Activated CD4-positive, alpha-beta T cell treated with anti-CD3 and anti-CD28 coated beads for 36 hours (primary cell): ENCODE results near the gene MUSTN1. TPM values are rescaled to one million over a fixed set of nuclear protein-coding genes. Genes with fewer than 3 reads are reported as not detected.

Source experiments
- ATAC-seq: fragments of 200-7000 bp; cut with Tn5 transposase; one replicate; pipeline ENCODE4 v1.10.0; 2021; ENCODE audit warnings: mild to moderate bottlenecking, moderate library complexity
- CTCF ChIA-PET: fragments of 350-600 bp; sonication (Branson Sonifier 250); formaldehyde crosslinking; loops from one replicate; lab custom pipeline; 2021; ENCODE audit warnings: antibody characterized with exemption; lab: Charles Lee
- POLR2A ChIA-PET: fragments of 350-600 bp; sonication (Branson Sonifier 250); formaldehyde crosslinking; loops from one replicate; lab custom pipeline; 2021; ENCODE audit warnings: antibody characterized with exemption, inconsistent platforms; lab: Charles Lee
- DNase-seq: peaks from one replicate; pipeline ENCODE4 v3.0.0-alpha.2; 2020
- H3K27ac Mint-ChIP-seq: one replicate; pipeline ENCODE4 v1.8.0; 2021; ENCODE audit warnings: mixed read lengths
- H3K27me3 Mint-ChIP-seq: one replicate; pipeline ENCODE4 v1.8.0; 2021; ENCODE audit warnings: mixed read lengths
- H3K36me3 Mint-ChIP-seq: one replicate; pipeline ENCODE4 v1.8.0; 2021; ENCODE audit warnings: low read depth, mixed read lengths
- H3K4me1 Mint-ChIP-seq: one replicate; pipeline ENCODE4 v1.8.0; 2021; ENCODE audit warnings: mixed read lengths
- H3K4me3 Mint-ChIP-seq: one replicate; pipeline ENCODE4 v1.8.0; 2021; ENCODE audit warnings: mild to moderate bottlenecking, moderate library complexity, mixed read lengths
- H3K9me3 Mint-ChIP-seq: one replicate; pipeline ENCODE4 v1.8.0; 2021; ENCODE audit warnings: low read depth, mixed read lengths
- intact Hi-C, 2 experiments: fragments of 100-400 bp; cut with DNase I in 1 of 2; cut with micrococcal nuclease in 1 of 2; formaldehyde crosslinking; loops; one replicate each; pipeline versions ENCODE4 v1.14.2 to v1.15.1; 2022 to 2024; cut with DNase I, micrococcal nuclease
- microRNA-seq: library from miRNA; unstranded; fragments of <30 nt; microRNA quantifications from one replicate; pipeline ENCODE4 v1.2.0, GENCODE V29; 2021; ENCODE audit warnings: borderline replicate concordance
- total RNA-seq, 2 experiments: library from RNA; stranded (reverse); gene quantifications; one replicate each; pipeline ENCODE4 v1.2.3, GENCODE V29; 2021

The MUSTN1 gene
- total RNA-seq, 2 experiments from 2014 or later, result 2.8 TPM; not detected in 1

DNA sequence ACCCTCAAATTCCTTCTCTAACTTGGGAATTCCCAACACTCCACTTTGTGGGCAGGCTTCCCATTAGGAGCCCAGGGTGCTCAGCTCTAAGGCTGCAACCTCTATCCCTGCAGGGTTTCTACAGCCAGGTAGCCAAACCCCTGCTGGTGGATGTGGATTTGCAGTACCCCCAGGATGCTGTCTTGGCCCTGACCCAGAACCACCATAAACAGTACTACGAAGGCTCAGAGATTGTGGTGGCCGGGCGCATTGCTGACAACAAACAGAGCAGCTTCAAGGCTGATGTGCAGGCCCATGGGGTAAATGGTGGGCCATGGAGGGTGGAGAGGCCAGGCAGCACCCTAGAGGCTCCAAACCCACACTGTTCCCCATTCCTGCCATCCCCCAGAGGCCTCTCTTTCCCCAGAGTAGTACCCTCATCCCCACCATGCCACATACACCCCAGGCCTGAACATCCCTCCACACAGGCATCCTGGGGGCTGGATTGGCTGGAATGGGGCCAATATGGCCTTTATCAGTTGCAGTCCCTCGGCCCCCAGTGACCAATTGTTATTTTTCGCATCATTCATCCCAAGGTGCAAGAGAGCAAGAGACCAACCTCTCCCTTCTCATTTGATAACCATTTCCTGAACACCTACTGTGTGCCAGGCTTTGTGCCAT, 49.8 kb downstream of the MUSTN1 start:
- no peaks in the 10 kb centered on the region for H3K4me1 Mint-ChIP-seq
- ATAC-seq (no peak), DNase-seq (no peak)
- H3K36me3 Mint-ChIP-seq, result no peaks in the 10 kb centered on the region
- H3K27ac Mint-ChIP-seq, result no peak overlapping the region
- H3K4me3 Mint-ChIP-seq, result no peak overlapping the region
- peaks cover 2% of the 10 kb centered on the region for H3K27me3 Mint-ChIP-seq
- H3K9me3 Mint-ChIP-seq, result no peaks in the 10 kb centered on the region
- POLR2A ChIA-PET, result interaction anchor here (0.6 kb wide), 1 partner anchor 180 kb away, joined by 4 read pairs; no protein-coding TSS in a partner anchor
- CTCF ChIA-PET, result interaction anchor here (0.6 to 0.8 kb wide), 2 partner anchors 13 to 100 kb away, joined by 3 read pairs; no protein-coding TSS in a partner anchor
- intact Hi-C loops, result no loop called here

DNA sequence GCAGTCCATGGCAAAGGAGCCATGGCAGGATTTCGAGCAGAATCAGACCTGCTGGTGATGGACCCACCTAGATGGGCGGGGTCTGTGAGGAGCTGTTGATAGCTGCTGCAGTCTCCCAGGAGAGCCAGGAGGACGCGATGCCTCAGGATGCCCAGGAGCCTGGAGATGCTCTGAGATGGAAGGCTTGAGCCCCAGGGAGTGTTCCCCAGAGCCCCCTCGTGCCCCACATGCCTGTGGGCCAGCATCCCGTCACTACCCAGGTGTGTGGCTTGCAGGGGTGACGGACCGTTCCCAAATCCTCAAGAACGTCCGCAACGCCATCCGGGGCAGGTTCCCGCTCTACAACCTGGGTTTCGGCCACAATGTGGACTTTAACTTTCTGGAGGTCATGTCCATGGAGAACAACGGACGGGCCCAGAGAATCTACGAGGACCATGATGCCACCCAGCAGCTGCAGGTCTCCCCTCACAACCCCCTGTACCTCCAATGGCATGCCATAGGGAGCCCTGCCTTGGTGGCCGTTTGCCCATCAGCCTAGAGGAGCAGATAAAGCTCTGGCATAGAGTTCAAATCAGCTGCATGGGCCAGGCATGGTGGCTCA, 50.7 kb downstream of the MUSTN1 start:
- ChIA-PET CTCF (interaction anchor here (0.8 kb wide), 1 partner anchor 14 kb away, joined by 3 read pairs; no protein-coding TSS in a partner anchor), POLR2A (no interaction called here)
- H3K27me3 Mint-ChIP-seq, result peaks cover 2% of the 10 kb centered on the region
- intact Hi-C loops, result no loop called here
- H3K27ac Mint-ChIP-seq, result no peak overlapping the region
- no peak overlapping the region for H3K4me3 Mint-ChIP-seq
- no peak for DNase-seq
- no peaks in the 10 kb centered on the region for H3K36me3 Mint-ChIP-seq
- ATAC-seq, result no peak
- H3K4me1 Mint-ChIP-seq, result no peaks in the 10 kb centered on the region
- H3K9me3 Mint-ChIP-seq, result no peaks in the 10 kb centered on the region

DNA sequence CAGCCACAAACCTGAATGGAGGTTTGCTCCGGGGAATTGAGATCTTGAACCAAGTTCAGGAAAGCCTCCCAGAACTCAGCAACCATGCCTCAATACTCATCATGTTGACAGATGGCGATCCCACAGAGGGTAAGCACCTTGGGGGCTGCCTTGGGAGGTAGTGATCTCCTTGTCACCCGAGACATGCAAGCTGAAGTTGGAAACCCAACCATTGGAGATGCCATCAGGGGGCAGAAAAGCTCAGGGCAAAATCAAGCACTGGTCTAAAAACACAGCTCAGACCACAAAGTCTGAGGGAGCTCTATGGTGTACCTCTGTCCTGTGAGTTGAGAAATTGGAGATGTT, 51.6 kb downstream of the MUSTN1 start:
- Mint-ChIP-seq H3K27ac (no peak overlapping the region), H3K4me1 (no peaks in the 10 kb centered on the region), H3K4me3 (no peak overlapping the region), H3K27me3 (peaks cover 2% of the 10 kb centered on the region), H3K36me3 (no peaks in the 10 kb centered on the region), H3K9me3 (no peaks in the 10 kb centered on the region)
- intact Hi-C loops, result no loop called here
- DNase-seq (no peak), ATAC-seq (no peak)
- POLR2A ChIA-PET, result no interaction called here
- CTCF ChIA-PET, result interaction anchor here (0.5 to 1.0 kb wide), 2 partner anchors 10 to 244 kb away, joined by 3 read pairs; no protein-coding TSS in a partner anchor

Small RNA genes lying within 50 kb of the gene (microRNA-seq; reads per million reads assigned to microRNA genes)
- gene MIR8064, result not detected

Other genes with a start within 250 kb of the MUSTN1 start
- gene PBRM1, start 149.1 kb downstream of the MUSTN1 start, total RNA-seq, result 10 to 100 TPM; 57.6 to 59.8 TPM
- gene GNL3, start 149.0 kb downstream of the MUSTN1 start, total RNA-seq, result 100 to 1,000 TPM; 206 to 218 TPM
- 10 to 100 TPM; 35.2 to 38.0 TPM for gene GLT8D1, start 129.2 kb downstream of the MUSTN1 start, total RNA-seq
- gene SPCS1, start 128.9 kb downstream of the MUSTN1 start, total RNA-seq, result 100 to 1,000 TPM; 111 to 120 TPM
- gene NEK4, start 64.1 kb downstream of the MUSTN1 start, total RNA-seq, result 10 to 100 TPM; 19.1 to 21.4 TPM
- not detected for gene ITIH1, start 57.4 kb downstream of the MUSTN1 start, total RNA-seq
- gene ITIH3, start 40.2 kb downstream of the MUSTN1 start, total RNA-seq, result not detected
- 1 to 10 TPM; 4.0 to 6.5 TPM for gene ITIH4, start 4.3 kb downstream of the MUSTN1 start, total RNA-seq
- 10 to 100 TPM; 12.0 to 17.1 TPM for gene STIMATE, start 62.5 kb upstream of the MUSTN1 start, total RNA-seq
- gene SFMBT1, start 211.1 kb upstream of the MUSTN1 start, total RNA-seq, result 10 to 100 TPM; 14.5 to 20.3 TPM